ENCODE measurements around the gene GPR108. TPM values are rescaled to one million over a fixed set of nuclear protein-coding genes. Genes with fewer than 3 reads are reported as not detected.
"Not testable (repeated sequence)": the region's sequence is repeated elsewhere in the genome, so short reads cannot be mapped to it uniquely, and the experiment has no call there.

The GPR108 gene
- 8.6 TPM for total RNA-seq

DNA sequence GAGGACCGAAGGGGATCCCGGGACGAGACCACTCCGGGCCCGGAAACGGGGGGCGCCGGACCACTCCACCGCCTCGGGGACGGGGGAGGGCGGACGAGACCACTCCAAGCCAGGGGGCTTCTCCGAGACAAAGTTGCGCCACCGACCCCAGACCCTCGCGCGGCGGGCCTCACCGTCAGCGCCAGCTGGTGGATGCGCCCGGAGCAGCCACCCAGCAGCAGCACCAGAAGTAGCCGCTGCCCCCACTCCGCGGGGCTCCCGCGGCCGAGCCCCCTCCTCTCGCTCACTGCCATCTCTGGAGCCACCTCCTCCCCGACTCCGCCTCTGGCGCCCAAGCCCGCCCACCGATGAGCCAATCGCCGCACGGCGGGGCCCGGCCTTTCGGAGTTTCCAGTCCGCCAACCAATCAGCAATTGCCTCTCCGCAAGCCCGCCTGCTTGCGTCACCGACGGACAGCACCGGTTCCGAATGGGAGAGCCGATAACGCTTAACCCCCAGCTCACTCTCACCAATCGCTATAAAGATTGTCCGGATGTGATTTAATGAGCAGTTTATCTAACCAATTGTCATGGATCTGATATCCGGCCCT lies at the start of gene GPR108:
TSS of gene GPR108 (minus strand) at position 297 of the 589 bp plus-strand sequence. CDS start at position 293, 4 bp downstream.
- peak; percentile 98 to 99 for DNase-seq (ENCODE audit: low spot score in 2 of 2)
- peak; percentile 99 for FAIRE-seq

GRCh38 chr19:6779206-6779605 lies 41.8 kb upstream of the GPR108 start:
- DNase-seq (ENCODE audit: low spot score in 2 of 2) (no peak), FAIRE-seq (no peak)

DNA sequence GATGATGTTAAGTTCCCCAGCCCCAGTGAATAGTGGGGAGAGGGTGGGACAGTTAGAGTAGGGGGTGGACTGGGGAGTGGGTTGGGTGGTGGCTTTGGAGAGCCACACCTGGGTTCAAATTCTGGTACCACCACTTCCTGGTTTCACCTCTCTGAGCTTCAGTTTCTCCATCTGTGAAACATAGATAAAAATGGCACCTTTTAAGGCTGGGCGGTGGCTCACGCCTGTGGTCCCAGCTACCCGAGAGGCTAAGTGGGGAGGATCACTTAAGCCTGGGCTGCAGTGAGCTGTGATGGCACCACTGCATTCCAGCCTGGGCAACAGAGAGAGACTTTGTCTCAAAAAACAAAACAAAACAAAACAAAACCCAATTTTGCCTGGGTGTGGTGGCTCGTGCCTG lies 41.0 kb upstream of the GPR108 start:
- no peak for DNase-seq (ENCODE audit: low spot score in 2 of 2)
- no peak for FAIRE-seq

DNA sequence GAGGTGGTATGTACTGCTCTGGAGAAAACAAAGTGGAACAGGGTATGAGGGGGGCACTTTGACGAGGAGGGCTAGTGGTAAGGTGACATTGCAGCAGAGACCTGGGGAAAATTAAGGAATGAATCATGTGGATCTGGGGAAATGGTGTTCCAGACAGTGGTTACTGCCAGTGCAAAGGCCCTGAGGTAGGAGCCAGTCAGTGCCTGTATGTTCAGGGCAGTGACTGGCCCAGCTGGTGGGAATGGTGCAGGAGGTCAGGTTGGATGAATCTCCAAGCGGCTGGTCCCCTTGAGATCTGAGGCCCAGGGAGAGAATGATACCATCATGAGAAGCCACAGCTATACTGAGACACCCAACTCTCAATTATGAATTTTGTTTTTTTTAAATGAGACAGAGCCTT lies 40.1 kb upstream of the GPR108 start:
- DNase-seq (ENCODE audit: low spot score in 2 of 2) = no peak
- FAIRE-seq = no peak

DNA sequence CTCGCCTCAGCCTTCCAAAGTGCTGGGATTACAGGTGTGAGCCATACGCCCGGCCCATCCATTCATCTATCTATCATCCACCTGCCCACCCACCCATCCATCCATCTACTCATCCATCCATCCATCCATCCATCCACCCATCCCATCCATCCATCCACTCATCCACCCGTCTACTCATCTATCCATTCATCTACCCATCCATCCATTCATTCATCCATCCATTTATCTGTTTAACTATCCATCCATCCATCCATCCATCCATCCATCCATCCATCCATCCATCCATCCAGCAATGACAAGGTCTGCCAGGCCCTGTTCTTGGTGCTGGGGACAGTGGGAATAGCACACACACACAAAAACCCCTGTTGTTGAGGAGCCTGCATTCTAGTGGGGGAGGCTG lies 39.6 kb upstream of the GPR108 start:
- FAIRE-seq (no peak), DNase-seq (ENCODE audit: low spot score in 2 of 2) (no peak)

GRCh38 chr19:6776045-6776444 lies 38.7 kb upstream of the GPR108 start:
- FAIRE-seq; DNase-seq (ENCODE audit: low spot score in 2 of 2): not testable (repeated sequence)

DNA sequence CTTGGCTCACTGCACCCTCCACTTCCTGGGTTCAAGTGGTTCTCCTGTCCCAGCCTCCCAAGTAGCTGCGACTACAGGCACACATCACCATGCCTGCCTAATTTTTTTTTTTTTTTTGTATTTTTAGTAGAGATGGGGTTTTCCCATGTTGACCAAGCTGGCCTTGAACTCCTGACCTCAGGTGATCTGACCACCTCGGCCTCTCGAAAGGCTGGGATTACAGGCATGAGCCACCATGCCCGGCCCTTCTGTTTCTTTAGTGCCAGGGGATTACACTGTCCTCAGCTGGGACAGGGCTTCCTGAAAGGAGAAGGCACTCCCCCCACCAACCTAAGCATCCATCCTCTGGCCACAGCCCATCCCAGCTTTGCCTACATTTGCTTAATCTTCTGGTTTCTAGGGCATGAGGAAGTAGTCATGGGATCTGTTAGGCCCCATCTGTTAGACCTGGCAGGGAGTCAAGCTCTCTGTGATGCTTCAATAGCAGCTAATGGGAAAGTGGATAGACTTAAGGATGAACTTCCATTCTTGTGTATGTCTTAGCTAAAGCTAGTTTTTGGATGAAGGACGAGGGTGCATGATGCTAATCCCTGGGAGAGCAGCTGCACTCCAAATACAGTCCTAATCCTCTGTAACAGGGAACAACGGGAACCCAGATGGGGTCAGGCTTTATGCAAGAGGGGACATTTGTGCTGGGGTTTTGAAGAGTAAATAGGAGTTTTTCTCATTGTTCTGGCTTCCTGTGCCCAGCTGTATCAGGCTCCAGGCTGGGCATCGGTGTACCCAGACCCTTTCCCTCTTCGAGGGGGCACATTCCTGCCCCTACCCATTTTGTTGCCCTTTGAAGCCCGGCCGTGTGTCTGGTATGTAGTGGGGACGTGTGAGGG lies 37.7 kb upstream of the GPR108 start:
- no peak for DNase-seq (ENCODE audit: low spot score in 2 of 2)
- no peak for FAIRE-seq

DNA sequence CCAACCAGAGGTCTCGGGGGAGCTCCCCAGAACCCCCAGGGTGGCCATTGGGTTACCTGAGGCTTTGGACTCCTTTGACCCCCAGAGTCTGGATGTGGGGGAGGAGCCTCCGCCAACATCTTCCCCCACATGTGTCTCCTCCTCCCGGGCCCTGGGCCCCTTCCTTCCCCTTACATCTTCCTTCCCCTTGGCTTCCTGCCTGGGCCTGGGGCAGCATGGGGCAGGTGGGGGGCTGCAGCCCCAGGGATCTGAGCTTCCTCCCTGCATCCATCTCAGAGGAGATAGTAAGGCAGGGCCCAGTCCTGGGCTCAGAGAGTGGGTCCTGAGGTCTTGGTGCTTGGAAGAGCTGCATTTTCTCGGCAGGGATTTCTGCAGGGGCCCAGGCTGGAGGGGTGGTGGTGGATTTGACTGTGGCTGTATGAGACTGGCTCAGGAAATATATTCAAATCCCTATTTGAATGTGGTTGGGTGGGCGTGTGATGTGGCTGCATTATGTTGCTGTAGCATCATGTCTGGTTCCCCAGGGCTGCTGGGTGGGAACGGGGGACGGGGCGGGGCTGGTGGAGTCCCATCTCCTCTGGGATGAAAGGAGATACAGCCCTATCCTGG lies 36.0 kb upstream of the GPR108 start:
- DNase-seq (ENCODE audit: low spot score in 2 of 2) (no peak), FAIRE-seq (no peak)

- FAIRE-seq (no peak), DNase-seq (ENCODE audit: low spot score in 2 of 2) (no peak)
Measured at GRCh38 chr19:6772866-6773322, 35.5 kb upstream of the GPR108 start.

DNA sequence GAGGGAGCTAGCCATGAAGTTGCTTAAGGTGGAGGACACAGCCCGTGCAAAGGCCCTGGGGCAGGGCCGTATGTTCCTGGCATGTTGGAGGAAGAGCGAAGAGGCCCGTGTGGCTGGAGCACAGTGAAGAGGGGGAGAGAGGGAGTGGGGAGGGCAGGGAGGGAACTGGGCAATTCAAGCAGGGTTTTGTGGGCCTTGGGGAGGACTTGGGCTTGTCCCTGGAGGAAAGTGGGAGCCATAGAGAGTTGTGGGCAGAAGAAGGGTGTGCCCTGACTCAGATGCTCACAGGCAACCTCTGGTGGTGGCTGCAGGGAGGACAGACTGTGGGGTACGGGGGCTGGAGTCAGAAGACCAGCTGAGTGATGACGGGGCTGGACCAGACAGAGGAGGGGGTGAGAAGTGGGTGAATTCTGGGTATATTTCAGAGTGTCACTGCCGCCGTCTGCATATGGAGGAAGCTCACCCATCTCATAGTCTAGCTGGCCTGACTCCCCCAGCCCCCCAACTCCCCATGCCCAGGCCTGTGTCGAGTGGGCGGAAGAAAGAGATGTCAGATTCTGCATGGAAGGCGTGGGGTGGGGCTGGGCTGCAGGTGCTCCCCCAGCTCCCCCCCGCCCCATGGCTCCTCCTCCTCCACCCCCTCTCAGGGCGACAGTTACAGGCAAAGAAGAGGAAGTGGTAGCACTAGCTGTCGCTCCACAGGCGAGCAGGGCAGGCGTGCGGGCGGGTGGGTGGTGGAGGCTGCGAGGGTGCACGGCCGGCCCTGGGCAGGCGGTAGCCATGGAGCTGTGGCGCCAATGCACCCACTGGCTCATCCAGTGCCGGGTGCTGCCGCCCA lies 34.9 kb upstream of the GPR108 start, which contains the start of gene VAV1:
TSS of gene VAV1 (plus strand) at position 681 of the 838 bp plus-strand sequence. CDS start at position 781, 100 bp downstream.
- no peak for DNase-seq (ENCODE audit: low spot score in 2 of 2)

GRCh38 chr19:6771648-6772027 lies 34.3 kb upstream of the GPR108 start:
- FAIRE-seq; DNase-seq (ENCODE audit: low spot score in 2 of 2): not testable (repeated sequence)

More for the DNA sequence above, 34.9 kb upstream of the GPR108 start, which contains the start of gene VAV1:
- no peak for FAIRE-seq

DNA sequence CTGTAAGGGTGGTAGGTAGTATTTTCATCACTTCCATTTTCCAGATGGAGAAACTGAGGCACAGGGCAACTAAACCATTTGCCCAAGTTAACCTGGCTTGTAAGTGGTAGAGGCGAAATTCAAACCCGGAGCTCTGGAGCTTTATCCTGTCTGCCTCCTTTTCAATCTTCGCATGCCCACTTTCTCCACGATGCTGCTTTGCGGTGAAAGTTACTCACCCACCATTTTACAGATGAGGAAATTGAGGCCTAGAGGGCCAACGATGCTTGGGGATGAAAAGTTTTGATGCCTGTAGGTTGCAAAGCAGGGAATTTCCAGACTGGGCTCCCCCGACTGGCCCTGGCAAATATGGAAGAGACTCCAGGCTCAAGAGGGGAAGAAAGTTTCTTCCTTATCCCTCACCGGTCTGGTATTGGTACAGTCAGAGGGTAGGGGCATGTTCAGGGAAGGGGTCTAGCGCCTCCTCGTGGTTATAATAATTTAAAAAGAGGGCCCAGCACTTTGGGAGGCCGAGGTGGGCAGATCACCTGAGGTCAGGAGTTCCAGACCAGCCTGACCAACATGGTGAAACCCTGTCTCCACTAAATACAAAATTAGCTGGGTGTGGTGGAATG lies 31.7 kb upstream of the GPR108 start:
- no peak for FAIRE-seq

GRCh38 chr19:6768236-6768785 lies 30.9 kb upstream of the GPR108 start:
- FAIRE-seq (no peak), DNase-seq (ENCODE audit: low spot score in 2 of 2) (no peak)

More for the DNA sequence above, 31.7 kb upstream of the GPR108 start:
- no peak for DNase-seq (ENCODE audit: low spot score in 2 of 2)

- FAIRE-seq (no peak), DNase-seq (ENCODE audit: low spot score in 2 of 2) (no peak)
Measured at GRCh38 chr19:6767357-6768235, 30.2 kb upstream of the GPR108 start, which contains the start of gene SH2D3A. SH2D3A (minus strand) TSS chr19:6767435; CDS start chr19:6763748, 3,687 bp downstream.

DNA sequence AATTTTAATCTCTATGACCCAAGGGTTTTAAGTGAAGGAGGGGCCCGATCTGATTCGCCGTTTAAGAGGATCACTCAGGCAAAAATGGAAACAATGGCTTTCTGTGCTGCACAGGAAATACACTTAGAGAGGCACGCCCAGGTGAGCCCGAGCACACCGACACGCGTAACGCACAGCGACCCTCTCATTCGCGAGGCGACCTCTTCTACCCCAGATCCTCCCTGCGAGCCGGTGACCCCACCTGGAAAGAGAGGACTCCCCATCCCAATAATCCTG lies 29.6 kb upstream of the GPR108 start:
- FAIRE-seq (no peak), DNase-seq (ENCODE audit: low spot score in 2 of 2) (no peak)

DNA sequence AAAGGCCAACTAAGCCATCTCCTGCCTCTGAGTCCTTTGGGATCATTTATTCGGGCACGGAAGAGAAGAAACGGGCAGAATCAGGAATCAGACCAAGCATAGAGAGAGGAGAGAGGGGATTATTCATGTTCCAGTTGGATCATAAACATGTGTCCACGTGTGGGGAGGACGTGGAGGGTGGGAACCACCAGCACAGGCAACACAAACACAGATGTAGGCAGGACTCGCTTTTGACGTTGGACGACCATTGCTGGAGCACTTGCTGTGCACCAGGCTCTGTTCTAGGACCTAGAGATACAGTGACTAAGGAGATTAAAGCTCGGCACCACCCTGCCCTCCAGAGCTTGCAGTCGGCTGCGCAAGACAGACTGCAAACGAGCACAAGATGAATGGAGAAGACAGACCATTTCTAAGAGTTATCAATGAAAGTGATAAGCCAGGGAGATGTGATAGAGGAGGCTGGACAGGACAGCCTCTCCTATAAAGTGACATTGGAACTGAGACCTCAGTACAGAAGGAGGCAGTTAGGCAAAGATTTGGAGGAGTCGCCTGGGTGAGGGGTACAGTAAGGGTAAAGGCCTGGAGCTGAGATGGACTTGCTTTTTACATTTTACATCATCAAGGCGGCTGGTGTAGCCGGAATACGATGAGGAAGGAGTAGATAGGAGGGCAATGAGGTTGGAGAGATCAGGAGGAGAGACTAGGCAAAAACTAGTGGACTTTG lies 29.1 kb upstream of the GPR108 start:
- FAIRE-seq = no peak
- DNase-seq (ENCODE audit: low spot score in 2 of 2) = no peak

GRCh38 chr19:6765738-6766356 lies 28.5 kb upstream of the GPR108 start:
- no peak for FAIRE-seq
- no peak for DNase-seq (ENCODE audit: low spot score in 2 of 2)
